Activated T-helper 17 cell treated with anti-CD3 and anti-CD28 coated beads, Interleukin-2, amount 50 U/mL, for 72 hours (primary cell): ENCODE results near the gene FAM53B. TPM values are rescaled to one million over a fixed set of nuclear protein-coding genes. Genes with fewer than 3 reads are reported as not detected.

Experiments
- ATAC-seq: fragments of 150-1000 bp; cut with Tn5 transposase; replicated peaks from 2 replicates; pipeline ENCODE4 v1.10.0; 2021; ENCODE audit warnings: mild to moderate bottlenecking, moderate library complexity
- H3K27ac Mint-ChIP-seq: one replicate; pipeline ENCODE4 v1.8.0; 2022; ENCODE audit warnings: mixed read lengths
- H3K27me3 Mint-ChIP-seq: one replicate; pipeline ENCODE4 v1.8.0; 2022; ENCODE audit warnings: mixed read lengths
- H3K36me3 Mint-ChIP-seq: one replicate; pipeline ENCODE4 v1.8.0; 2022; ENCODE audit warnings: low read depth, mild to moderate bottlenecking, mixed read lengths
- H3K4me1 Mint-ChIP-seq: one replicate; pipeline ENCODE4 v1.8.0; 2022; ENCODE audit warnings: mixed read lengths
- H3K4me3 Mint-ChIP-seq: one replicate; pipeline ENCODE4 v1.8.0; 2022; ENCODE audit warnings: mild to moderate bottlenecking, mixed read lengths
- H3K9me3 Mint-ChIP-seq: one replicate; pipeline ENCODE4 v1.8.0; 2022; ENCODE audit warnings: mixed read lengths
- total RNA-seq, 2 donors: library from RNA; stranded (reverse); gene quantifications; one replicate each; pipeline ENCODE4 v1.2.3, GENCODE V29; 2022

Gene FAM53B
- total RNA-seq, 2 donors from 2014 or later: 21.7 to 36.8 TPM

DNA sequence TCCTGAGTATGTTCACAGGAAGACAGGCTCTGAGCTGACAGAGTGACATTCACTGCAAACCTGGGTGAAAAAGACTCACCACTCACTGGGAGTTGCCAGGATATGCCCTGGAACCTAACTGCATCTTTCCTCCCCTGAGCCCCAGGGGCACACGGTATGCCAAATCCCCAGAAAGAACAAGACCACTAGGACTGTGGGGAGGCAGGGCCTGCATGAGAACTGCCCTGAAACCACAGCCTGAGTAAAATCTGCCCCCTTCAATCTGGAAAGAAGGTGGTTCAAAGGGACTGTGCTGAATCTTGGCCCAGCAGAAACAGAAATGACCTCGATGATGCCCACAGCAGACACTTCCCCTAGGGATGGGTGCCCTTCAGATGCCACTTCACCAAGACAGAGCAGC is 6.5 kb downstream of the FAM53B start:
- H3K4me1 Mint-ChIP-seq: peaks cover 67% of the 10 kb centered on the region
- H3K4me3 Mint-ChIP-seq: peak overlapping the region; percentile 76
- H3K27ac Mint-ChIP-seq: no peak overlapping the region
- H3K36me3 Mint-ChIP-seq: peaks cover 38% of the 10 kb centered on the region
- ATAC-seq: no peak
- no peaks in the 10 kb centered on the region for H3K27me3 Mint-ChIP-seq
- no peaks in the 10 kb centered on the region for H3K9me3 Mint-ChIP-seq

DNA sequence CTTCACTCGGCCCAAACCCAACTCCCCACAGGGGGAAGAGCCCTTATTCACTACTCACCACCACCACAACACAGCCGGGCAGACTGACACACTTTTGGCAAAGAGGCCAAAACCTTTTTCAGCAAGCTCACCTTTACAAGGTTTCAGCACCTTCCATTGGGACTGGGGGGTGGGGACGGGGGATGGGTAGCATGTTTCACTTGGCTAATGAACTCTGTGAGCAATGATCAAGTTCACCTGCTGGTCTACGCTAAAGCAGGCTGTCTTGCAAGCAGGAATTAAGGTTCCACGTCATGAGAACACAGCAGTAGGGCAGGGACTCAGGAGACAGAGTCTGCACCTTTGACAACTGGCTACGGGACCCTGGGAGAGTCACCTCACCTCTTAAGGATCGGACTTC is 7.0 kb downstream of the FAM53B start:
- peak overlapping the region; percentile 45 for H3K27ac Mint-ChIP-seq
- H3K4me1 Mint-ChIP-seq: peaks cover 66% of the 10 kb centered on the region
- H3K4me3 Mint-ChIP-seq: peak overlapping the region; percentile 76
- ATAC-seq: no peak
- peaks cover 38% of the 10 kb centered on the region for H3K36me3 Mint-ChIP-seq
- H3K9me3 Mint-ChIP-seq: no peaks in the 10 kb centered on the region
- no peaks in the 10 kb centered on the region for H3K27me3 Mint-ChIP-seq

DNA sequence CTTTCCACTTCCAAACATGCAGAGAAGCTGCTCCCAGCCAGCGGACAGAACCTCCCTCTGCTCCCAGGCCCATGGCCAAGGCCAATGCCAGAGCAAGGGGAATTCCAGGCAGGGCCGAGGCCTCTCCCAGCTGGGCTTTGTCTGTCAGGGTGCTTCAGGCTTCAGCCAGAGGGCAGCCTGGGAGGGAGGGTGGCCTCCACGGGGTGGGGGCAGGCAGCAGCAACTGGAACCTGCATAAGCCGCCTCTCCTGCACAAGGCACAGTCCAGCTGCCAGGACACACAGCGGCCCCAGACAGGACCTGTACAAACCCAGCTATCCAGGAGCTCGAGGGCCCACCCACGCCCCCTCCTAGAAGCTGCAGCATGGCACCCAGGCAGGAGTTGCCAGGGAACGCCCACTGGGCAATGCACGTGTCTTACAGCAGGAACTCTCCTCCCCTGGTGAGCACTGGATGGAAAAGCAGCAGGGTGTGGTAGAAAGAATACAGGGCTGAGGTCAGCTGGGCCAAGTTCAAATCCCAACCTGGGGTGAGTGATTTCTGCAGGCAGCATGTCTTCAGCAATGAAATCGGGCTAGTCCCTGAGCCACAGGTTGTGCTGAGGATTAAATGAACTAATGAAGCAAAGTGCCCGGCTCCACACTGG is 7.6 kb downstream of the FAM53B start:
- Mint-ChIP-seq H3K27me3 (no peaks in the 10 kb centered on the region), H3K4me3 (peak overlapping the region; percentile 76), H3K36me3 (peaks cover 43% of the 10 kb centered on the region), H3K4me1 (peaks cover 69% of the 10 kb centered on the region), H3K9me3 (no peaks in the 10 kb centered on the region), H3K27ac (peak overlapping the region; percentile 53)
- no peak for ATAC-seq

DNA sequence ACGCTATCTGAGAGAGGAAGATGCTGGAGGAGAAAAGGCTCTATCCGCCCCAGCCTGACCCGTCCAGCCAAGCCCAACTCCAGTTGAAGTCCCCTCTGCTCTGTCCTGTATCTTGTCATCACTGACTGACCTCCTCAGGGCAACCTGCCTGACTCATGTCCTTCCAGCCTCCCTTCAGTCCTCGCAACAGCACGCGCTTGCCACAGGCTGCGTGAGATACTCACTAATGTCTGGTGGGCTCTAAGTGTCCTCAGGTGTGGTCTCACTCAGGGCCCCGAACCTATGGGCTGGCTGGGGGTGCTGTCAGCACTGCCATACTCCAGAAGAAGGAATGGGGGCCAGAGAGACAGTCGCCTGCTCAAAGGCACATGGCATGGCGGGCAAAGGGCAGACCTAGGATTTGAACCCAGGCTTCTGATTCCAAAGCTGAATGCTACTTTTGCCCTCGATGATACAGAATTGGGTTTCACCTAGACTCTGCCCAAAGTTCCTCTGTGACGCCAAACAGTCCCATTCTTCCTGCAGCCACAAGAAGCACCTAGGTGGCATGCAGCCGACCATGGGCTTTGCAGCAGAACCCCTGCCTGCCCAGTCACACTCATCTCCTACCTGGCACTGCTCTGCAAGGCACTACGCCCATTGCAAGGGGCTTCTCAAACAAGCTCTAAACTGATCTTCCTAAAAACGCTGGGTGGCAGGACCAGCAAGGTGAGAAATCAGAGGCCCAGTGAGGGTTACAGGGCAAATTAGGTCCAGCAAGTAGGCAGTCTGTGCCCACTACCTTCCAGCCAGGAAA is 8.5 kb downstream of the FAM53B start:
- H3K4me1 Mint-ChIP-seq: peaks cover 63% of the 10 kb centered on the region

DNA sequence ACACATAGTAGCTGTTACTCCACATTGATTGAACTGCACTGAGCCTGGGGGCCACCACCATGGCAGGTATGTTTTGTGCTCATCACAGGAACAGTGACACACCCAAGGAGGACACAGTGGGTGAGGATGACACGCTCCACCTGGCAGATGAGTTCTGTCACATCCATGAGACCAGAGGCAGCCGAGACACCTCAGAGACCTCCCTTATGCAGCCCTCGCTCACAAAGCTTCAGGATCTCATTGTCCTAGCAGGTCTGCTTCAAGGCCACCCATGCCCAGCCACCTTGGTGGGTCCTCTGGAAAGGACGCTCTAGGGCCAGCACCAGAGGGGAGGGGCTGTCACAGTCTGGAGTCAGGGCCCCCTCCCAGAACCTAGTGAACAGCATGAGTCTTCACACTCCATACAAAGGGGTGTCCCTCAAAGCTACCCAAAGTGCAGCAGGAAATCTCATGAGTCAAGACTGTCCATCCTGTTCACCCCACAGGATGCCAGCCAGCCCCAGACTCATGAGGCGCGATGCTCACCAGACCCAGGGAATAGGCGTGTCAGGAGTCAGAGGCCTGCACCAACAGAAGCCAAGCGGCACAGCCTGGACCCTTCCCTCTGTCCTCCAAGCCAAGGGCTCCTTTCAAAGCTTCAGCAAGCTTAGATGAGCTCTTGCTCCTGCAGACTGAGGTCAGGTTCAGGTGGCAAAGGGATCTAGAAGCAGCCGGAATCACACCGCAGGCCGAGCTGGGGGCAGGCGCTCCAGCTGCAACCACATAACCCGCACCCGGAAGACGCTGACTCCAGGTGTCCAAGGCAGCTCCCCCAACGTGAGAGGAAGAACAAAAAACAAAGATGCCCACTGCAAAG is 9.6 kb downstream of the FAM53B start:
- H3K4me3 Mint-ChIP-seq: peak overlapping the region; percentile 76
- H3K27ac Mint-ChIP-seq: peak overlapping the region; percentile 94

More for the DNA sequence above, 8.5 kb downstream of the FAM53B start:
- Mint-ChIP-seq H3K9me3 (no peaks in the 10 kb centered on the region), H3K27ac (peak overlapping the region; percentile 53), H3K27me3 (no peaks in the 10 kb centered on the region), H3K4me3 (peak overlapping the region; percentile 76), H3K36me3 (peaks cover 45% of the 10 kb centered on the region)
- ATAC-seq: no peak

DNA sequence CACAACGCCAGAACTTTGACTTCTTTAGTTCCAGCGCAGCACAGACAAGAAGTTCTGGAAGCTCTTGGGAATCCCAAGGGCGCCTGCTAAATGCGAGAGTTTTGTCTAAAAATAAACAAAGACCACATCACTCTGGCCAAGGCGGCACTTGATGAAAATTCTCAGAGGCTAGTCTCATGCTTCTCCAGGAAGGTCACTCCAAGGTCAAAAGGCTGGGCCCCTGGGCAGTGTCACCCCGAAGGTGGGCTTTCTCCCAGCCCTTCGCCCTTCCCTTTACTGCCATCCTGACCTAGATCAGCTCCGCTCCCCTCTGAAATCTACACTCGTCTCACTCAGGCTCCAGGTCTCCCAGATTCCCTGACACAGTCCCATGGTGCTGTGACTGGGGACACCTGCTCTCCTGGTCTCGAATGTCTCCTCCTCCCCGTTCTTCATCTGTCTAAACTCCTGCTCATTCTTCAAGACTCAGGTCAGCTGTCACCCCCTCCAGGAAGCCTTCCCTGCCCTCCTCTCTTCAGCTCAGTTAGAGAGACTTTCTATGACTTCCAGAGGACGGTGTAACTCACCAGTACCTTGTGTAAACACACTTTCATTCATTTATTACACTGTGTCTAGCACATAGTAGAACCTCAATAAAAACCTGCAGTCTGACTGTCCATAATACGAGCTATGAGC is 10.5 kb downstream of the FAM53B start:
- H3K9me3 Mint-ChIP-seq: no peaks in the 10 kb centered on the region
- H3K4me1 Mint-ChIP-seq: peaks cover 63% of the 10 kb centered on the region
- peak overlapping the region; percentile 94 for H3K27ac Mint-ChIP-seq
- ATAC-seq: no peak
- peak overlapping the region; percentile 76 for H3K4me3 Mint-ChIP-seq
- H3K36me3 Mint-ChIP-seq: peaks cover 51% of the 10 kb centered on the region
- H3K27me3 Mint-ChIP-seq: no peaks in the 10 kb centered on the region

More for the DNA sequence above, 9.6 kb downstream of the FAM53B start:
- Mint-ChIP-seq H3K9me3 (no peaks in the 10 kb centered on the region), H3K4me1 (peaks cover 63% of the 10 kb centered on the region), H3K27me3 (no peaks in the 10 kb centered on the region), H3K36me3 (peaks cover 53% of the 10 kb centered on the region)
- peak; percentile 27 for ATAC-seq

DNA sequence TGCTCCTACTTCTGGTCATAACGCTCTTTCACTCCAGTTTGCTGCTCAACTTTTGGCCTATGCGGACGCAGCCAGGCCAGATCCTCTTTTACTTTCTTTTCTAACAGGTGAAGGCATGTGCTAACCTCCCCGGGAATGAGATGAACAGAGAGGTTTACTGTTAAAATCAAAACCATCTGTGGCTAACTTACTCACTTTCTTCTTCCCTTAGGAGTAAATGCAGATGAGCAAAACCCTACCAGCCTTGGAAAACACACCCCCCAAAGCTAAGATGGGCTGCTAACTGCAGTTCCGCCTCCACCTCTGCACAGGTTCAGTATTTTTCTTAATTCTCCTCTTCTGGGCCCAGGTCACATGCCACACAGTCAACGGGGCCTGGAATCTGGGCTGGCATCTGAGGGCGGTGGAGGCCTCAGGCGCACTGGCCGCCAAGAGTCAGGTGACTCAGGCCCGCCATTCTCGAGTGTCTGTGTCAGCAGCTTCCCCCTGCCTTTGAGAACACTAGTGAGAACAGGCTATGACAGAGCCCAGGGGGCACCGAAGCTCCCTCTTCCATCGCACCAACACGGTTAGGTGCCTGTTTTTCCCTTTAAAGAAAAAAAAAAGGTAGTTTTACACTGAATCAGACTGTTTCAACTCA is 11.1 kb downstream of the FAM53B start:
- H3K4me1 Mint-ChIP-seq: peaks cover 64% of the 10 kb centered on the region
- no peaks in the 10 kb centered on the region for H3K27me3 Mint-ChIP-seq
- H3K27ac Mint-ChIP-seq: peak overlapping the region; percentile 94
- peak overlapping the region; percentile 76 for H3K4me3 Mint-ChIP-seq
- H3K9me3 Mint-ChIP-seq: no peaks in the 10 kb centered on the region
- peaks cover 55% of the 10 kb centered on the region for H3K36me3 Mint-ChIP-seq
- ATAC-seq: peak; percentile 75

DNA sequence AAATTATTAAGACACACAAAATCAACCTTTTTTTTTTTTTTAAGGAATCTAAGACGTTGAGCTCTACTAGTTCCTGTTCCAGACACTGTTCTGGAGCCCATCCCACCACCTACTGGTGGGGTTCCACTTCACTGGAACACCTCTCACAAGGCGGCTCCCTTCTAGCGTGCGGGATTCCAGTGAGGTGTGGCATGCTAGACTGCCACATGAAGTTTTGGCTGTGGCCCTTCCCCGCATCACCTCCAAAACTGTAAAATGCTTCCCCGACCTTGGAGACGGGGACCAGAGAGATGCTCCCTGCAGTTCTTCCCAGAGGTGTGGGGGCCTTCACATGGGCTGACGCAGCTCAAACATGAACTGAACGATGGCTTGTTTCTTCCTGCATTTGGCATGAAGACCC is 12.6 kb downstream of the FAM53B start:
- no peak for ATAC-seq
- Mint-ChIP-seq H3K9me3 (no peaks in the 10 kb centered on the region), H3K36me3 (peaks cover 63% of the 10 kb centered on the region), H3K27ac (peak overlapping the region; percentile 94), H3K27me3 (no peaks in the 10 kb centered on the region), H3K4me1 (peaks cover 68% of the 10 kb centered on the region), H3K4me3 (peak overlapping the region; percentile 76)

DNA sequence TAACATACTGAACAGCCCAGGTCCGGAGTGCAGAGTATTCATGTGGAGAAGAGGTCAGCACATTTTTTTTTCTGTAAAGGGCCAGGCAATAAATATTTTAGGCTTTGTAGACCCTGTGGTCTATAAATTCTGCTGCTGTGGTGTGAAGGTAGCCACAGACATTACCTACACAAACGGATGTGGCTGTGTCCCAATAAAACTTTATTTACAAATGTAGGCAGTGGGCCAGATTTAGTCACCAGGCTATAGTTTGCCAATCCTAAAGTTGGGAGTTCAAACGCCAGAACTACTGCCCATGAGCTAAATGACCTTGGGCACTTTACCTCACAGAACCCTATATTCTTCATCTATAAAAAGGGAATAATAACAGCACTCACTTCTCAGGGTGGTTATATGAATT is 13.4 kb downstream of the FAM53B start:
- Mint-ChIP-seq H3K4me3 (peak overlapping the region; percentile 76), H3K36me3 (peaks cover 63% of the 10 kb centered on the region), H3K9me3 (no peaks in the 10 kb centered on the region), H3K27ac (peak overlapping the region; percentile 94), H3K4me1 (peaks cover 72% of the 10 kb centered on the region), H3K27me3 (no peaks in the 10 kb centered on the region)
- no peak for ATAC-seq

DNA sequence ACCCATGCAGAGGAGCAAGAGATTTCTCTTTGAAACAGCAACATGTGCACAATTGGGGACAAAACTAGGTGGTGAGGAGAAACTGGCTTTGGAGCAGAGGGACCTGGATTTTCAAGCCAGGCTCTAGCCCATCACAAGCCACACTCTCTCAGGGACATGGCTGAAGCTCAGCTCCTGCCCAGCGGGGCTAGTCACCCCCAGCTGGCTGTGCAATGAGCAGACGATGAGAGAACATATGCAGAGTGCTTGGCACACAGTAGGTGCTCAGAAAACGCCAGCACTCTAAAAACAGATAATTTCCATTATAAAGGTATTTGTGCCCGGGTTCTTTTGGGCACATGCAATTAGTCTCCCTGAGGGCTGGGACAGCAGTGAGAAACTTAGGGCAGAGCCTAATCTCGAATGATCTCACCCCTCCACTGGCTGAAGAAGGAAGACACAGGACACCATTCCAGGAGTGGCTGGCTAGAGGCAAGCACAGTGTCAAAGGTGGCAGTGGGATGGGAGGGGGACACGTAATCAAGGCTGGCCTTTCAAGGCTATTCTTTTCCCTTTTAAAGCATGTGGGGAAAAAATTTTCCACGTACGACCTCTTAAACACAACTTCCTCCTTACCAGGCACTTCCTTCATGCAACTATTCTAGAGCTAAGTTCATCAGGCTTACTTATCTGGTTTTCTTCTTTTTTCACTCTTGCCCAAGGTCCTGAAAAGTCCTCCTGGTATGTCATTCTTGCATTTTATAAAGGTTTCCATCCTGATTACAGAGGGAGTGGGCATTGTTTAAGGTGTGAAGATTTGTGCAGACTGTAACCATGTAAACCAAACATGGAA is 15.1 kb downstream of the FAM53B start:
- Mint-ChIP-seq H3K36me3 (peaks cover 76% of the 10 kb centered on the region), H3K27ac (peak overlapping the region; percentile 92), H3K4me3 (peak overlapping the region; percentile 76), H3K9me3 (no peaks in the 10 kb centered on the region), H3K27me3 (no peaks in the 10 kb centered on the region), H3K4me1 (peaks cover 72% of the 10 kb centered on the region)
- ATAC-seq: no peak

DNA sequence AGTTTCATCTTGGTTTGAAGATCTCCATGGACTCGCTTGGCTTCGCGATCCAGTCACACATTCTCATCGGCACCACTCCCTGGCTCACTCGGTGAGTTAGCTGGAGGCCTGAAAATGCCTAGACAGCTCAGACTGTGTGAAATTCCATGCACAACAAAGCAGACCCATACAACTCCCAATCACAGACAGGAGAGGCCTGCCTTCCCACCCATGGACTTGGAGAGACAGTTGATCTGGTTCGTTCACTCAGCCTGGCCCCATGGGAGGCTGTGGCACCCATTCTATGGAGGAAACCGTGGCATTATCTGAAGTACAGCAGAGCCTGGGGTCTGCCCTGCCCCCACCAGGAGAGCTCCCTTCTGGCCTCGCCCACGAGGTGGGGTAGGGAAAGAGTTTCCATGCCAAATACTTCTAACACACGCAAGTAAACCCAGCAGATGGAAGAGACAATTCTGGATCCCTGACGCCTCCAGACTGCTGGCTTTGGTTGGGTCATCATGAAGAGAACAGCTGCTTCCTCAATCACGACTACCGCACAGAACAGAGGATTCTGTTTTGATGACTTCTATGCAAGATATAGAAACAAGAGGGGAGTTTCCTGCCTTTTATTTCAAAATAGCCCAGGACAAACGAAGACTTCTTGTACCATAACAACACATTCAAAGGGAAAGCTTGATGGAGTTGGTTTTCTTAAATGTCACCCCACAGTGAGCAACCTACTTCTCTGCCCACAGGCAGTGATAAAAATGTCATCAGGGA is 15.9 kb downstream of the FAM53B start:
- H3K4me1 Mint-ChIP-seq: peaks cover 72% of the 10 kb centered on the region
- peak overlapping the region; percentile 76 for H3K4me3 Mint-ChIP-seq
- peak overlapping the region; percentile 92 for H3K27ac Mint-ChIP-seq
- peaks cover 78% of the 10 kb centered on the region for H3K36me3 Mint-ChIP-seq
- no peaks in the 10 kb centered on the region for H3K9me3 Mint-ChIP-seq
- peak; percentile 55 for ATAC-seq
- H3K27me3 Mint-ChIP-seq: no peaks in the 10 kb centered on the region

DNA sequence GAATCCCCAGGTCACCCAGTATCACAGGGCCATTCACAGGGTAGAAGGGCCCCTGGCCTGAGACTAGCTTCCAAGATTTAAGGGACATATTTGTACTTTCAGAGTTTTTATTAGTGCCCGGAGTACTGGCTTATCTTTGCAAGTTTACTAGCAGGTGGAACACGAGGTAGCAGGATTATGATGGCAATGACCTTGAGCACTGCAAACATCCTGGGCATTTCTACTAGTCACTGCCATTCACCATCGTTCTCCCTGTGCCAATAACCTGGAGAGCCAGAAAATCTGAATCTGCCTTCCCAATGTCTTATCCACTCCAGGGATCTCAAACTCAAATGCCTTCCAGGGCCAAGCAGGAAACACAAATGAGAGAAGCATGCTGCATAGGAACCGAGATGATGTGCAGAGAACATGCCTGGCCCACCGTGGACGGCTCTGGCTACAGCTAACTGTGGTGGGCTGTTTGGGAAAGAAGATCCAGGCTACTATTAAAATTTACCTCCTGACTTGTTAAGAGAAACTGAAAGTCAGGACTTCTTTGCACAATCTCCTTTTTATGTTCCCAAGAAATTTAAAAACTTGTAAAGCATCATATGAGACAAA is 16.7 kb downstream of the FAM53B start:
- Mint-ChIP-seq H3K27ac (peak overlapping the region; percentile 92), H3K27me3 (no peaks in the 10 kb centered on the region)

More for the DNA sequence above, 16.7 kb downstream of the FAM53B start:
- H3K4me1 Mint-ChIP-seq: peaks cover 73% of the 10 kb centered on the region
- H3K9me3 Mint-ChIP-seq: no peaks in the 10 kb centered on the region
- H3K4me3 Mint-ChIP-seq: peak overlapping the region; percentile 76
- no peak for ATAC-seq
- peaks cover 77% of the 10 kb centered on the region for H3K36me3 Mint-ChIP-seq
